IPS-20b (cell line): ENCODE measurements around the gene ALPP.
"Not testable (repeated sequence)": the region's sequence is repeated elsewhere in the genome, so short reads cannot be mapped to it uniquely, and the experiment has no call there.

Source experiments
- H3K27ac ChIP-seq: one replicate; pipeline ENCODE4 v1.5.1; 2013; ENCODE audit warnings: low read length
- H3K27me3 ChIP-seq: 2 replicates; pipeline ENCODE4 v1.6.1; 2013; ENCODE audit warnings: mild to moderate bottlenecking, low read length, inconsistent platforms; ENCODE audit not compliant: insufficient read depth
- H3K36me3 ChIP-seq: 2 replicates; pipeline ENCODE4 v1.6.1; 2013; ENCODE audit warnings: low read depth, mild to moderate bottlenecking, inconsistent platforms, low read length, moderate library complexity; ENCODE audit not compliant: insufficient read depth
- H3K4me1 ChIP-seq: 2 replicates; pipeline ENCODE4 v1.6.1; 2013; ENCODE audit warnings: mild to moderate bottlenecking, control low read depth, inconsistent platforms, low read length, moderate library complexity; ENCODE audit not compliant: insufficient read depth
- H3K4me3 ChIP-seq: 2 replicates; pipeline ENCODE4 v1.5.1; 2013; ENCODE audit warnings: mild to moderate bottlenecking, low read length, inconsistent platforms
- H3K9ac ChIP-seq: 2 replicates; pipeline ENCODE4 v1.6.1; 2013; ENCODE audit warnings: low read depth, mild to moderate bottlenecking, inconsistent platforms, low read length, moderate library complexity
- H3K9me3 ChIP-seq: 2 replicates; pipeline ENCODE4 v1.6.1; 2013; ENCODE audit warnings: mild to moderate bottlenecking, low read depth, low read length, inconsistent platforms; ENCODE audit not compliant: insufficient read depth

The ALPP gene

DNA sequence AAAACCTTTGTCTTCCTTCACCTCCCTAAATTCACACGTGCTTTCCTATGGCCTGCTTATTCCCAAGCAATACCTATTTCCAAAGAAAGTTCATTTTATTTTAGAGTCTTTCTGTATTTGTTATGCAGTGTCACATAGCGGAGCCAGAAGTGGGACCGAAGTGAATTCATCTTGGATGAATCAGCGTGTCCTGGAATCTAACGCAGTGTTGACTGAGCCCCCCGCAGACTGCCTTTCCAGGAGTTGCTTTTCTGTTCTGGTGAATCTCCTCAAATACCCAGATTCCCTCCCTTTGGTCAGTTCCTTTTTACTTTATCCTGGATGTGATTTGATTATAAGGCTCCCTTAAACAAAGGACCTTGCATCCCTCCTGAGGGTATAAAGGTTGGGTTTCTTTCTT is 10.8 kb downstream of the ALPP start:
- no peak overlapping the region for H3K9ac ChIP-seq
- H3K27me3 ChIP-seq: peaks cover 62% of the 10 kb centered on the region
- peaks cover 10% of the 10 kb centered on the region; the same call in 1 of the 2 replicates for H3K4me1 ChIP-seq
- no peak overlapping the region for H3K4me3 ChIP-seq
- no peak overlapping the region for H3K27ac ChIP-seq
- H3K36me3 ChIP-seq: no peaks in the 10 kb centered on the region
- no peaks in the 10 kb centered on the region for H3K9me3 ChIP-seq

DNA sequence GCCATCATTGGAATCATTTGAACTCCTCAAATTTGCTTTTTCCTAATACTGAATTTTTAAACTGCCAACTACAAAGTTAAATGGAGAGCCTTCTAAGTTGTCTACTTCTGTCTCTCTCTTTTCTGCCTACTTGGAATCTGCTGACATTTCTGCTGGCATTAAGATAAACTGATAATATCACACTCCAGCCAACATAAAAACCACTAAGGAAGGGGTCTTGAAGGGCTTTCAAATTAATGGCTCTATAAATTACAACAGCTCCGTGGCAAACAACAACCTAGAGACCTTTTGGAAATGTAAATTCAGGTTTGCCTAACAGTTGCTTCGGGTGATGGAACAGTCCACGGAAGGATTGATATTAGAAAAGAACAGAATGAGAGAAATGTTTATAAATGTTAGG is 12.1 kb downstream of the ALPP start:
- H3K36me3 ChIP-seq: no peaks in the 10 kb centered on the region
- H3K4me3 ChIP-seq: no peak overlapping the region
- no peak overlapping the region for H3K9ac ChIP-seq
- H3K27ac ChIP-seq: no peak overlapping the region
- H3K9me3 ChIP-seq: no peaks in the 10 kb centered on the region
- peaks cover 9% of the 10 kb centered on the region; the same call in 1 of the 2 replicates for H3K4me1 ChIP-seq
- H3K27me3 ChIP-seq: peaks cover 51% of the 10 kb centered on the region

DNA sequence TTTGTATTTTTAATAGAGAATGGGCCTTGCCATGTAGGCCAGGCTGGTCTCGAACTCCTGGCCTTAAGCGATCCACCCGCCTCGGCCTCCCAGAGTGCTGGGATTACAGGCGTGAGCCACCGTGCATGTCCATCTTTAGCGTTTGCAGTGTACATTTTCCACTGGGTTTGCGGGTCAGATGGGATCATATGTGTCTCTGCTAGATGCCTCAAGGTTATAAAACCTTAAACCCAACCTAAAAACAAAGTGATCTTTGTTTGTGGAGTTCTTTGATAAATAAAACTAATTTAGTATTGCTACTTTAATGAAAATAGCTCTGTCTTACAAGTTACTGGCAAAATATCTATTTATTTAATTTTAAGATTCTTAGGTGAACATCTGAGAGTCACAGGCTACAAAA is 15.0 kb downstream of the ALPP start:
- Histone ChIP-seq H3K27ac (no peak overlapping the region), H3K36me3 (no peaks in the 10 kb centered on the region), H3K27me3 (peaks cover 22% of the 10 kb centered on the region), H3K4me3 (no peak overlapping the region), H3K9ac (no peak overlapping the region), H3K9me3 (no peaks in the 10 kb centered on the region), H3K4me1 (peaks cover 5% of the 10 kb centered on the region; the same call in 1 of the 2 replicates)

GRCh38 chr2:232394431-232394830 is 15.9 kb downstream of the ALPP start:
- not testable (repeated sequence) for H3K27ac ChIP-seq, H3K9ac ChIP-seq, H3K36me3 ChIP-seq, H3K4me1 ChIP-seq, H3K9me3 ChIP-seq, H3K4me3 ChIP-seq
- peaks cover 13% of the 10 kb centered on the region for H3K27me3 ChIP-seq

DNA sequence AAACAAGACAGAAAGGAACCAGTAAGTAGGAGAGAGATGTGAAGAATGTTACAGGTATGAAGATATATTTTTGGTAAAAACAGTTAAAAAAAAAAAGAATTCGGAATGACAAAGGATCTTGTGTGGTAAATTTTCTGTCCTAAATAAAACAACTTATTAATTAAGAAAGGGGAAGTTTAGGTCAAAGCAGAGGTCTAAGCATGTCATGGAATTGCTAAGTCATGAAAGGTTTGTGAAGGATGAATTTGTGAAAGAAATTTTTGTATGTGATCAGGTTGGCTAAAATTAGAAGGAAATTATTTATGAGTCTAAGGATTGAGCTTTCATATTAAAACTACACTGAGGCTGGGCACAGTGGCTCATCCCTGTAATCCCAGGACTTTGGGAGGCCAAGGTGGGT is 17.0 kb downstream of the ALPP start:
- Histone ChIP-seq H3K9me3 (no peaks in the 10 kb centered on the region), H3K4me3 (no peak overlapping the region), H3K27me3 (peaks cover 2% of the 10 kb centered on the region; the same call in 1 of the 2 replicates), H3K4me1 (no peaks in the 10 kb centered on the region), H3K36me3 (no peaks in the 10 kb centered on the region), H3K27ac (no peak overlapping the region), H3K9ac (no peak overlapping the region; the same call in 1 of the 2 replicates)

GRCh38 chr2:232396683-232397082 is 18.1 kb downstream of the ALPP start:
- Histone ChIP-seq H3K27ac (no peak overlapping the region), H3K4me3 (no peak overlapping the region), H3K9me3 (no peaks in the 10 kb centered on the region), H3K27me3 (no peaks in the 10 kb centered on the region), H3K9ac (no peak overlapping the region), H3K4me1 (no peaks in the 10 kb centered on the region), H3K36me3 (no peaks in the 10 kb centered on the region)

DNA sequence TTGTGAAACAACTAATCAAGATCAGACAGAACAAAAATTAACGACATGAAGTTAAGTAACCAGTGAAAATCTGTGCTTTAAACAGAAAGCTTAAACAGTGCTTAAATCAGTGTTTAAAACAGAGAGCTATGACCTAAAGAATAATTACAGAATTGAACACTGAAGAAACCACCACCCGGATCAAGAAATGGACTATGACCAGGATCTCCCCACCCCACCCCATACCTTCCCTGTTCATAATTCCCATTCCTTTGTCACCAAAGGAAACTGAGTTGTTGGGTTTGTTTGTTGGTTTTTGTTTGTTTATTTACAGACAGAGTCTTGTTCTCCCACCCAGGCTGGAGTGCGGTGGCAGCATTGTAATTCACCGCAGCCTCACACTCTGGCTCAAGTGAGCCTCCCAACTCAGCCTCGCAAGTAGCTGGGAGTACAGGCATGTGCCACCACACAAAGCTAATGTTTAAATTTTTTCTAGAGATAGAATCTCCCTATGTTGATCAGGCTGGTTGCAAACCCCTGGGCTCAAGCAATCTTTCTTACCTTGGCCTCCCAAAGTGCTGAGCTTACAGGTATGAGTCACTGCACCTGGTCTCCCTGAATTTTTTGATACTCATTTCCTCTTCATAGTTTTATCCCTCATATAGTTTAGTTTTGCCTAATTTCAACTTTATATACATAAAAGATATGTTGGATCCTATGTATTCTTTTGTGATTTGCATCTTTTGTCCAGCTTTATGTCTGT is 19.9 kb downstream of the ALPP start:
- Histone ChIP-seq H3K4me3 (no peak overlapping the region), H3K9me3 (no peaks in the 10 kb centered on the region), H3K27me3 (no peaks in the 10 kb centered on the region), H3K36me3 (peaks cover 5% of the 10 kb centered on the region; the same call in 1 of the 2 replicates), H3K27ac (no peak overlapping the region), H3K4me1 (no peaks in the 10 kb centered on the region), H3K9ac (no peak overlapping the region)

GRCh38 chr2:232400256-232401015 is 21.9 kb downstream of the ALPP start:
- H3K36me3 ChIP-seq: peaks cover 5% of the 10 kb centered on the region; the same call in 1 of the 2 replicates
- H3K9me3 ChIP-seq: no peaks in the 10 kb centered on the region
- H3K4me3 ChIP-seq: no peak overlapping the region
- H3K27ac ChIP-seq: no peak overlapping the region
- no peaks in the 10 kb centered on the region for H3K4me1 ChIP-seq
- no peak overlapping the region for H3K9ac ChIP-seq
- no peaks in the 10 kb centered on the region for H3K27me3 ChIP-seq

GRCh38 chr2:232402518-232402917 is 24.0 kb downstream of the ALPP start:
- Histone ChIP-seq H3K4me3 (no peak overlapping the region), H3K27ac (no peak overlapping the region), H3K4me1 (no peaks in the 10 kb centered on the region), H3K27me3 (no peaks in the 10 kb centered on the region), H3K9ac (no peak overlapping the region), H3K9me3 (no peaks in the 10 kb centered on the region), H3K36me3 (peaks cover 5% of the 10 kb centered on the region; the same call in 1 of the 2 replicates)

DNA sequence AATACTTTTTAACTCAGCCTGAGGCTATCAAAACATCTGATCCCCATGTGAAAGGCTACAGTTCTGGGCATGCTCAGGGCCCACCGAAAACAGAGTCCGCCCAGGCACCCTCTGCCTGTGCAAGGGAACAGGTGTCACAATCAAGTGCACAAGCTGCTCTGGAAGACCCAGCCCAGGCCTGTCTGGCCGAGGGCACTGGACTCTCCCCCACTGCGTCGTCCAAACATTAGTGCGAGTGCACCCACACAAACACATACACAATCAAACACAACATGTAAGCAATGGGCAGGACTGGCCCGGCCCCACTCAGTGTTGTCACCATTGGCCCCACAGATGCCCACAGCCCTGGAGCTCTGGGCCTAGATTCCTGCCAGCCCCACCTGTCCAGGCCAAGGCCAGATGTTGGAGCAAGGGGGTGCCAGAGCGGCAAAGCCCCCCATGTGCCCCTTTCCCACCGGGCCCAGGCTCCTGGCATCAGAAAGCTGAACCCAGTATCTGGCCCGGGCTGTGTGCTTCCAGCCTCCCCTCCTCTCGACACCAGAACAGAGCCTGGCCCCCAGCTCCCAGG is 27.5 kb downstream of the ALPP start:
- H3K9ac ChIP-seq: no peak overlapping the region
- H3K9me3 ChIP-seq: no peaks in the 10 kb centered on the region
- H3K4me1 ChIP-seq: no peaks in the 10 kb centered on the region
- H3K27me3 ChIP-seq: no peaks in the 10 kb centered on the region
- peaks cover 5% of the 10 kb centered on the region; the same call in 1 of the 2 replicates for H3K36me3 ChIP-seq
- H3K4me3 ChIP-seq: no peak overlapping the region
- H3K27ac ChIP-seq: no peak overlapping the region

GRCh38 chr2:232406556-232407310 is 28.2 kb downstream of the ALPP start, which contains the start of gene ALPG:
Gene ALPG, plus strand, starts transcription at chr2:232406844. Its CDS starts 51 bp downstream, at chr2:232406895.
- Histone ChIP-seq H3K27ac (no peak within 1 kb of the TSS), H3K36me3 (peaks cover 5% of the 10 kb centered on the region; the same call in 1 of the 2 replicates), H3K9me3 (no peaks in the 10 kb centered on the region), H3K27me3 (no peaks in the 10 kb centered on the region), H3K4me1 (no peaks in the 10 kb centered on the region), H3K9ac (no peak within 1 kb of the TSS), H3K4me3 (no peak within 1 kb of the TSS)
